Measurements from ENCODE around the gene METTL4. TPM values are rescaled to one million over a fixed set of nuclear protein-coding genes. Genes with fewer than 3 reads are reported as not detected.

Gene METTL4
- total and polyA plus RNA-seq, 2 of the 8 experiments (the other 6 are each of a cell fraction or from before 2014, with no cell fraction given): 8.5 to 11.5 TPM

DNA sequence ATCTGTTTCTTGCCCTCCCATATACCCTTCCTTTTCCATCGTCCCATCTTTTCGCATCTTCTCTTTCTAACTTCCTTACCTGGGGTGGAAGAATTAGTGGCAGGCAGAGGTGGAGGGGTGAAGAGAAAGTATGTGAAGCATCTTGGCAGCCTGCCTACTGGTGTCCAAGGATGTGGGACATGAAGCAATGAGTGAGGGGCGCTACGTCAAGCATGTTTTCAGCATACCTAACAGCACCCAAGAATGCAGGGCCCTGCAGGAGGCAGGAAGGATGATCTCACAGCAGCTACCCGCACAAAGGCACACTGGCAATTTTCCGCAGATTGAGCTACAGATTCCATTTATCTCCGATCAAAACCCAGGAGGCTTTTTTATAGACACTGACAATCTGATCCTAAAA, 42.2 kb downstream of the METTL4 start:
- H3K27ac ChIP-seq (ENCODE audit: low read depth, low read length): no peak overlapping the region
- H3K9ac ChIP-seq (replicated peaks in 1 of 4; ENCODE audit: extremely low read depth in 1 of 4, low read depth in 3 of 4, low read length in 3 of 4): no peak overlapping the region
- no peak for DNase-seq (ENCODE audit: low read depth in 1 of 2, low spot score in 2 of 2)
- H4K8ac ChIP-seq (ENCODE audit: extremely low read depth, insufficient read depth, low read length): no peak overlapping the region
- H4K5ac ChIP-seq (ENCODE audit: insufficient read length, low read depth, low read length): no peak overlapping the region
- TF ChIP-seq MAFK (IDR thresholded peaks at IDR 0.05; ENCODE audit: low read depth, low read length): no peak
- no peak for TF ChIP-seq ZNF274 (IDR thresholded peaks at IDR 0.05; ENCODE audit: borderline replicate concordance, extremely low read depth, low read length)
- no peak for TF ChIP-seq RAD21 (IDR thresholded peaks at IDR 0.05 in 1 of 2, conservative IDR thresholded peaks at IDR 0.05 in 1 of 2; ENCODE audit: low read depth in 2 of 2, low read length in 2 of 2)
- peak; percentile 22; the same call in 1 of the 2 replicates for TF ChIP-seq CEBPB (IDR thresholded peaks at IDR 0.05; ENCODE audit: low read depth, low read length)
- TF ChIP-seq TEAD4 (IDR thresholded peaks at IDR 0.05; ENCODE audit: low read depth, low read length): peak; percentile 75
- CTCF ChIA-PET (ENCODE audit: partially characterized antibody): no interaction called here
- H3K79me2 ChIP-seq (ENCODE audit: control insufficient read depth in 1 of 2, insufficient read depth in 2 of 2, low read length in 2 of 2): no peaks in the 10 kb centered on the region
- no peaks in the 10 kb centered on the region for H3K23me2 ChIP-seq (ENCODE audit: low read depth, low read length)
- no peak overlapping the region for H2BK20ac ChIP-seq (ENCODE audit: low read length)
- no peak overlapping the region for H4K91ac ChIP-seq (replicated peaks; ENCODE audit: insufficient read length, low read length)
- no peaks in the 10 kb centered on the region for H3K4me1 ChIP-seq (replicated peaks in 1 of 4; ENCODE audit: control insufficient read depth in 3 of 4, insufficient read depth in 4 of 4, low read length in 3 of 4)
- no peak overlapping the region for H3K4ac ChIP-seq (replicated peaks; ENCODE audit: insufficient read length, low read depth, low read length)
- H2BK12ac ChIP-seq (ENCODE audit: low read depth, low read length): no peak overlapping the region
- no peaks in the 10 kb centered on the region for H4K20me1 ChIP-seq (replicated peaks in 1 of 2; ENCODE audit: control insufficient read depth in 1 of 2, insufficient read depth in 2 of 2, low read length in 2 of 2)
- H2BK5ac ChIP-seq (ENCODE audit: low read depth, low read length): no peak overlapping the region
- no peak overlapping the region for H2BK120ac ChIP-seq (replicated peaks; ENCODE audit: low read depth, low read length)
- no peak overlapping the region for H2AK5ac ChIP-seq (ENCODE audit: low read depth, low read length)
- POLR2A ChIA-PET (ENCODE audit: partially characterized antibody): no interaction called here
- no peaks in the 10 kb centered on the region for H3K27me3 ChIP-seq (replicated peaks in 1 of 4; ENCODE audit: control insufficient read depth in 3 of 4, extremely low read depth in 1 of 4, insufficient read depth in 3 of 4, low read length in 3 of 4)
- H2AFZ ChIP-seq (ENCODE audit: low read length): no peak overlapping the region
- H3K36me3 ChIP-seq (ENCODE audit: control insufficient read depth in 2 of 4, insufficient read depth in 4 of 4, low read length in 3 of 4): no peaks in the 10 kb centered on the region; a peak in 1 of 8 replicates
- H3K56ac ChIP-seq (replicated peaks; ENCODE audit: insufficient read length, low read depth, low read length): no peak overlapping the region
- H3K4me3 ChIP-seq (ENCODE audit: extremely low read depth in 1 of 4, insufficient read depth in 2 of 4, low read depth in 3 of 4, low read length in 4 of 4): no peak overlapping the region
- FAIRE-seq: peak; percentile 28
- WGBS, 2 experiments (ENCODE audit: extremely low coverage in 1 of 2, insufficient coverage in 1 of 2, insufficient read length in 1 of 2, insufficient replicate concordance in 2 of 2, low coverage in 1 of 2, low lambda C conversion rate in 2 of 2, missing lambda C conversion rate in 1 of 2): 84 to 100% methylated on average over 2 to 7 of the region's 7 CpGs
- no peak overlapping the region for H3K23ac ChIP-seq (ENCODE audit: insufficient read length)
- H2BK15ac ChIP-seq (ENCODE audit: low read length): no peak overlapping the region
- no peaks in the 10 kb centered on the region for H3K79me1 ChIP-seq (ENCODE audit: low read depth, low read length)
- no peak overlapping the region for H3K18ac ChIP-seq (ENCODE audit: extremely low read depth, low read length)
- no peak overlapping the region for H3K14ac ChIP-seq (ENCODE audit: insufficient read length)
- H3K9me3 ChIP-seq (ENCODE audit: insufficient read depth in 2 of 2, low read depth in 1 of 2, low read length in 1 of 2): 0 out of 4 replicates have a peak, but pooled peaks cover 2% of the 10 kb centered on the region in 2 experiments
- H3K4me2 ChIP-seq (ENCODE audit: insufficient read depth in 1 of 2, low read depth in 2 of 2, low read length in 2 of 2): no peak overlapping the region

Measured in H1 (cell line).